Measurements from ENCODE around the gene SLC22A3. TPM values are rescaled to one million over a fixed set of nuclear protein-coding genes. Genes with fewer than 3 reads are reported as not detected.
A peak's percentile ranks its signal among the peaks of the same experiment; 100 is the strongest.

Gene SLC22A3
- total RNA-seq, 1 experiment from 2014 or later = 0.07 TPM

DNA sequence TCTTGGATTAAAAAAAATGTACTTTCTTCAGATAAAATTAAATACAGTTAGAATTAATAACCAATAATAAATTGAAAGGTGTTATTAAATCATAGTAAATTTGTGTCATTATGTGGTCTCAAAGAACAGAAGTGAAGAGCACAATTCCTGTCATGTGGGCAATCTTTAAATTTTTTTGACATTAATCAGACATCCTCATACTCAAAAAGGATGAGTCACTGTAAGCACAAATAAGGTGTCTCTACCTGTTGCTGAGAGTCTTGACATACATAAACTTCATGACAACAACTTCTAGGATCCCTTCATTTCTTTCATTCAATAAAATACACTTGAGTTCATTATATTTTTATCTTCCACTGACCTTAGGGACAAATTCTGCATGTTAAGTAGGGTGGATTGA, 76.1 kb downstream of the SLC22A3 start:
- intact Hi-C loops (cut with micrococcal nuclease) = no loop called here
- no peak for TF ChIP-seq CEBPB (IDR thresholded peaks at IDR 0.05; ENCODE audit: low read depth)
- no peak for TF ChIP-seq ATF3 (IDR thresholded peaks at IDR 0.05)
- no peak for TF ChIP-seq YY1 (IDR thresholded peaks at IDR 0.05; ENCODE audit: extremely low read depth, insufficient replicate concordance, low read depth, low read length)
- TF ChIP-seq TCF7L2 (IDR thresholded peaks at IDR 0.05; ENCODE audit: borderline replicate concordance, extremely low read depth, insufficient read depth, insufficient read length) = no peak
- TF ChIP-seq ZBTB33 (IDR thresholded peaks at IDR 0.05; ENCODE audit: extremely low read depth, insufficient replicate concordance, low read length) = no peak
- TF ChIP-seq POLR2A (IDR thresholded peaks at IDR 0.05; ENCODE audit: borderline replicate concordance, extremely low read depth, insufficient read depth, insufficient read length) = no peak
- no peak for TF ChIP-seq ZFX (IDR thresholded peaks at IDR 0.05)
- no peak for TF ChIP-seq ZNF274 (IDR thresholded peaks at IDR 0.05; ENCODE audit: low read depth, low read length)
- TF ChIP-seq EZH2phosphoT487 (IDR thresholded peaks at IDR 0.05; ENCODE audit: borderline replicate concordance) = no peak
- TF ChIP-seq ELF1 (IDR thresholded peaks at IDR 0.05; ENCODE audit: borderline replicate concordance, low read depth) = no peak
- peak; percentile 44 for TF ChIP-seq FOSL1 (IDR thresholded peaks at IDR 0.05; ENCODE audit: low read depth)
- TF ChIP-seq SP1 (IDR thresholded peaks at IDR 0.05; ENCODE audit: low read depth) = no peak
- TF ChIP-seq JUND (IDR thresholded peaks at IDR 0.05) = peak; percentile 34; the same call in 1 of the 2 replicates
- H3K9ac ChIP-seq (ENCODE audit: low read length) = no peak overlapping the region
- DNase-seq (ENCODE audit: low read depth, low spot score) (peak; percentile 10), ATAC-seq (peak; percentile 52; the same call in 1 of the 2 replicates)
- BruUV-seq (replicated peaks) = no TSS peak
- RAD21 ChIA-PET (ENCODE audit: low non-redundant PET in 1 of 2, low total read pairs in 2 of 2, uncharacterized antibody in 2 of 2, unreplicated experiment in 2 of 2) = no interaction called here
- no peaks in the 10 kb centered on the region for H3K79me2 ChIP-seq (ENCODE audit: insufficient read depth, low read length)
- H3K9me3 ChIP-seq (ENCODE audit: control insufficient read depth in 1 of 2, insufficient read depth in 1 of 2, low read depth in 1 of 2, low read length in 2 of 2) = no peaks in the 10 kb centered on the region
- CTCF ChIA-PET = no interaction called here
- H3K27ac ChIP-seq (ENCODE audit: low read depth, low read length) = no peak overlapping the region
- no peaks in the 10 kb centered on the region for H3K36me3 ChIP-seq (ENCODE audit: control insufficient read depth in 1 of 2, insufficient read depth in 2 of 2, low read length in 2 of 2)
- H2AFZ ChIP-seq (ENCODE audit: low read depth, low read length, poor library complexity, severe bottlenecking) = no peak overlapping the region
- no peak overlapping the region for H3K4me3 ChIP-seq (replicated peaks in 1 of 2; ENCODE audit: low read depth in 1 of 2, low read length in 2 of 2)
- no peaks in the 10 kb centered on the region for H3K27me3 ChIP-seq (ENCODE audit: insufficient read depth, low read length)
- no peak overlapping the region for H3K4me2 ChIP-seq (ENCODE audit: low read length)
- H3K4me1 ChIP-seq (ENCODE audit: control insufficient read depth in 1 of 2, insufficient read depth in 2 of 2, low read length in 2 of 2) = peaks cover 0 to 10% of the 10 kb centered on the region in 2 experiments; a peak in 2 of 4 replicates
- H3K9me2 ChIP-seq (ENCODE audit: insufficient read depth) = no peaks in the 10 kb centered on the region
- no peaks in the 10 kb centered on the region for H4K20me1 ChIP-seq (ENCODE audit: insufficient read depth)
- POLR2A ChIA-PET = no interaction called here
